Measurements from ENCODE around the gene GSKIP. TPM values are rescaled to one million over a fixed set of nuclear protein-coding genes. Genes with fewer than 3 reads are reported as not detected.

The GSKIP gene
- total RNA-seq, 4 donors from 2014 or later = 6.7 to 15.1 (median 8.6) TPM

GRCh38 chr14:96390965-96391292, 27.6 kb downstream of the GSKIP start:
- DNase-seq = no peak
- no peaks in the 10 kb centered on the region for H3K9me3 ChIP-seq
- H3K27me3 ChIP-seq = no peaks in the 10 kb centered on the region
- peak overlapping the region; percentile 66 to 93 (median 74) for H3K4me3 ChIP-seq
- H3K27ac ChIP-seq = peak overlapping the region; percentile 55 to 70 (median 62)
- no peaks in the 10 kb centered on the region for H3K36me3 ChIP-seq
- H3K4me1 ChIP-seq = peaks cover 0 to 11% of the 10 kb centered on the region in 2 donors
- in situ Hi-C loops (cut with MboI; ENCODE audit: low sequenced_read_pairs in 4 of 4) = no loop called here
- no peak for ATAC-seq
- intact Hi-C loops (cut with DNase I; ENCODE audit: low total_unique reads) = loop anchor here (1.0 kb wide), 1 partner anchor 28 kb away; the partner anchor contains the start of genes ATG2B and GSKIP
- TF ChIP-seq POLR2A (IDR thresholded peaks at IDR 0.05) = no peak
- TF ChIP-seq, protein P1, sequence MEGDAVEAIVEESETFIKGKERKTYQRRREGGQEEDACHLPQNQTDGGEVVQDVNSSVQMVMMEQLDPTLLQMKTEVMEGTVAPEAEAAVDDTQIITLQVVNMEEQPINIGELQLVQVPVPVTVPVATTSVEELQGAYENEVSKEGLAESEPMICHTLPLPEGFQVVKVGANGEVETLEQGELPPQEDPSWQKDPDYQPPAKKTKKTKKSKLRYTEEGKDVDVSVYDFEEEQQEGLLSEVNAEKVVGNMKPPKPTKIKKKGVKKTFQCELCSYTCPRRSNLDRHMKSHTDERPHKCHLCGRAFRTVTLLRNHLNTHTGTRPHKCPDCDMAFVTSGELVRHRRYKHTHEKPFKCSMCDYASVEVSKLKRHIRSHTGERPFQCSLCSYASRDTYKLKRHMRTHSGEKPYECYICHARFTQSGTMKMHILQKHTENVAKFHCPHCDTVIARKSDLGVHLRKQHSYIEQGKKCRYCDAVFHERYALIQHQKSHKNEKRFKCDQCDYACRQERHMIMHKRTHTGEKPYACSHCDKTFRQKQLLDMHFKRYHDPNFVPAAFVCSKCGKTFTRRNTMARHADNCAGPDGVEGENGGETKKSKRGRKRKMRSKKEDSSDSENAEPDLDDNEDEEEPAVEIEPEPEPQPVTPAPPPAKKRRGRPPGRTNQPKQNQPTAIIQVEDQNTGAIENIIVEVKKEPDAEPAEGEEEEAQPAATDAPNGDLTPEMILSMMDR (IDR thresholded peaks at IDR 0.05 in 4 of 5, conservative IDR thresholded peaks at IDR 0.05 in 1 of 5) = no peak

- Histone ChIP-seq H3K4me3 (peak overlapping the region; percentile 73 to 98 (median 87)), H3K27ac (peak overlapping the region; percentile 62 to 70 (median 66)), H3K36me3 (no peaks in the 10 kb centered on the region), H3K27me3 (no peaks in the 10 kb centered on the region), H3K9me3 (no peaks in the 10 kb centered on the region), H3K4me1 (peaks cover 0 to 11% of the 10 kb centered on the region in 2 donors)
- DNase-seq = peak; percentile 96
- in situ Hi-C loops (cut with MboI; ENCODE audit: low sequenced_read_pairs in 4 of 4) (no loop called here), intact Hi-C loops (cut with DNase I; ENCODE audit: low total_unique reads) (loop anchor here (1.0 to 2.0 kb wide), 2 partner anchors 28 to 111 kb away; partner anchors contain the start of genes ATG2B, GSKIP and PAPOLA)
- TF ChIP-seq POLR2A (IDR thresholded peaks at IDR 0.05) = no peak
- TF ChIP-seq, protein P1 (IDR thresholded peaks at IDR 0.05 in 4 of 5, conservative IDR thresholded peaks at IDR 0.05 in 1 of 5) = peak in 1 of 5 experiments; percentile 17
- peak; percentile 90 to 92 for ATAC-seq
These were observed 28.2 kb downstream of the GSKIP start for GRCh38 chr14:96391293-96392118.

DNA sequence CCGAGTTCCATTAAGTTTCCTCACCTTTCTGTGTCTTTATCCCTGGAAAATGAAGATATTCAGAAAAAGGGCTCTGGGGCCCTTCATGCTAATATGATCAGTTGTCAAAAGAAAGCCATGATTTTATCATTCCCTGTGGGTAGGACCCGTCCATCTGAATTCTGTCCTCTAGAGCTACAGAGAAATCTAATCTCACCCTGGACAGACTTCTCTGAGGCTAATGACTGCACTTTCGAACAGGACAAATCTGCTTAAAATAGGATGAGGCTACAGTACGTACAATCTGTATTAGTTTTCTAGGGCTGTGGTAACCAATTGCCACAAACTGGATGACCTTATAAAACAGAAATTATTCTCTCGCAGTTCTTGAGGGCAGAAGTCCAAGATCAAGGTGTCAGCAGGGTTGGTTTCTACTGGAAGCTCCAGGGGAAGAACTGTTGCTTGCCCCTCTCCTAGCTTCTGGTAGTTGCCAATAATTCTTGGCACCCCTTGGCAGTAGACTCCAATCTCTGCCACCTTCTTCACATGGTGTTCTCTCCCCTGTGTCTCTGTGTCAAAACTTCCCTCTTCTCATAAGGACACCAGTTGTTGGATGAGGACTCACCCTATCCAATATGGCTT, 29.9 kb downstream of the GSKIP start:
- Histone ChIP-seq H3K27me3 (no peaks in the 10 kb centered on the region), H3K27ac (no peak overlapping the region), H3K4me3 (peak overlapping the region in 3 of 4 donors; percentile 73 to 93 (median 81)), H3K36me3 (no peaks in the 10 kb centered on the region), H3K4me1 (peaks cover 0 to 11% of the 10 kb centered on the region in 2 donors), H3K9me3 (no peaks in the 10 kb centered on the region)
- no peak for DNase-seq
- in situ Hi-C loops (cut with MboI; ENCODE audit: low sequenced_read_pairs in 4 of 4) (no loop called here), intact Hi-C loops (cut with DNase I; ENCODE audit: low total_unique reads) (loop anchor here (2.0 kb wide), 1 partner anchor 110 kb away; the partner anchor contains the start of gene PAPOLA)
- no peak for ATAC-seq
- TF ChIP-seq, protein P1 (IDR thresholded peaks at IDR 0.05 in 4 of 5, conservative IDR thresholded peaks at IDR 0.05 in 1 of 5) = no peak
- no peak for TF ChIP-seq POLR2A (IDR thresholded peaks at IDR 0.05)

DNA sequence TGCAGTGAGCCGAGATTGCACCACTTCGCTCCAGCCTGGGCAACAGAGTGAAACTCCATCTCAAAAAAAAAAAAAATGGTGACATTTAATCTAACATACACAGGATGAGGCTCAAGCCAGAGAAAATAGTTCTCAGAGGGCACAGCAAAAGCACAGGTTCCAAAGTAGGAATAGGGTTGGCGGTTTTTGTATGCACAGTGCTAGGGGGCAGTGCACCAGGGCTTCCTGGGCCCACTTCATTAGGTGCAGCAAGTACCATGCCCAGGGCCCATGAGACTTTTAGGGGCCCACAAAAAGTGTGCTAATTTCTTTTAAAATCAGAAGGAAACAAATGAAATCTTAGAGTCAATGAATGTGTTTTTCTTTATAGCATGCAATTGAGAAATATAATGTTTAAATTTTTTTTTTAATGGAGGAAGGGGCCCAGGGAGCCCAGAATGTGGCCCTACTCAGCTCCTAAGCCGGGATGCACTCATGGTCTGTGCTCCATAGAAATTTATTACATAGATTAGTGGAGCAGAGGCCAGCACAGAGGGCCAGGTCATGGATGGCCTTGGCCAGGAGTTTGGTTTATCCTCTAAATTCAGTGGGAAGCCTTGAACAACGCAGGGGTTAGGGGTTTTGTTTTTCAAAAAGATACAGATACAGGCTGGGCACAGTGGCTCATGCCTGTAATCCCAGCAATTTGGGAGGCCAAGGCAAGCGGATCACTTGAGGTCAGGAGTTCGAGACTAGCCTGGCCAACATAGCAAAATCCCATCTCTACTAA, 30.9 kb downstream of the GSKIP start:
- Histone ChIP-seq H3K36me3 (no peaks in the 10 kb centered on the region), H3K27ac (no peak overlapping the region), H3K4me1 (peaks cover 0 to 11% of the 10 kb centered on the region in 2 donors), H3K4me3 (no peak overlapping the region), H3K27me3 (no peaks in the 10 kb centered on the region), H3K9me3 (no peaks in the 10 kb centered on the region)
- TF ChIP-seq, protein P1 (IDR thresholded peaks at IDR 0.05 in 4 of 5, conservative IDR thresholded peaks at IDR 0.05 in 1 of 5) = no peak
- TF ChIP-seq POLR2A (IDR thresholded peaks at IDR 0.05) = no peak
- ATAC-seq (no peak), DNase-seq (no peak)
- intact Hi-C loops (cut with DNase I; ENCODE audit: low total_unique reads) (no loop called here), in situ Hi-C loops (cut with MboI; ENCODE audit: low sequenced_read_pairs in 4 of 4) (no loop called here)

All from gastrocnemius medialis (tissue), 4 donors.